ENCODE data around the gene SAMD3.
"Not testable (repeated sequence)": the region's sequence is repeated elsewhere in the genome, so short reads cannot be mapped to it uniquely, and the experiment has no call there.

SAMD3 gene

GRCh38 chr6:130156908-130157307 lies 65.8 kb downstream of the SAMD3 start:
- no peak for DNase-seq (ENCODE audit: low read depth)
- H3K4me3 ChIP-seq (ENCODE audit: low read depth, low read length): no peak overlapping the region
- TF ChIP-seq CTCF (IDR thresholded peaks at IDR 0.05; ENCODE audit: insufficient read depth, low read depth, low read length, missing control alignments): no peak

- no peak overlapping the region for H3K4me3 ChIP-seq (ENCODE audit: low read depth, low read length)
- TF ChIP-seq CTCF (IDR thresholded peaks at IDR 0.05; ENCODE audit: insufficient read depth, low read depth, low read length, missing control alignments): no peak
- no peak for DNase-seq (ENCODE audit: low read depth)
Measured at GRCh38 chr6:130152908-130153510, 69.7 kb downstream of the SAMD3 start.

GRCh38 chr6:130150906-130151305 lies 71.8 kb downstream of the SAMD3 start:
- DNase-seq (ENCODE audit: low read depth): no peak
- TF ChIP-seq CTCF (IDR thresholded peaks at IDR 0.05; ENCODE audit: insufficient read depth, low read depth, low read length, missing control alignments): no peak
- no peak overlapping the region for H3K4me3 ChIP-seq (ENCODE audit: low read depth, low read length)

- not testable (repeated sequence) for H3K4me3 ChIP-seq (ENCODE audit: low read depth, low read length); DNase-seq (ENCODE audit: low read depth)
Measured at GRCh38 chr6:130149016-130149415, 73.7 kb downstream of the SAMD3 start.

GRCh38 chr6:130148181-130148580 lies 74.6 kb downstream of the SAMD3 start:
- no peak for DNase-seq (ENCODE audit: low read depth)
- TF ChIP-seq CTCF (IDR thresholded peaks at IDR 0.05; ENCODE audit: insufficient read depth, low read depth, low read length, missing control alignments): no peak
- no peak overlapping the region for H3K4me3 ChIP-seq (ENCODE audit: low read depth, low read length)

- H3K4me3 ChIP-seq (ENCODE audit: low read depth, low read length): no peak overlapping the region
- no peak for TF ChIP-seq CTCF (IDR thresholded peaks at IDR 0.05; ENCODE audit: insufficient read depth, low read depth, low read length, missing control alignments)
- no peak for DNase-seq (ENCODE audit: low read depth)
Measured at GRCh38 chr6:130147111-130147510, 75.6 kb downstream of the SAMD3 start.

GRCh38 chr6:130143709-130144108 lies 79.0 kb downstream of the SAMD3 start:
- DNase-seq (ENCODE audit: low read depth): no peak
- no peak overlapping the region for H3K4me3 ChIP-seq (ENCODE audit: low read depth, low read length)
- TF ChIP-seq CTCF (IDR thresholded peaks at IDR 0.05; ENCODE audit: insufficient read depth, low read depth, low read length, missing control alignments): no peak
